Stimulated activated naive B cell treated with anti-CD40 and anti-IgM and Interleukin-4, amounts not matched to agents 10 μg/mL and 1 μg/mL and 100 μg/mL, for 72 hours (primary cell): ENCODE data around the gene NBPF1.
A peak's percentile ranks its signal among the peaks of the same experiment; 100 is the strongest.
"Not testable (repeated sequence)": the region's sequence is repeated elsewhere in the genome, so short reads cannot be mapped to it uniquely, and the experiment has no call there.

Experiments
- ATAC-seq, 2 donors: fragments of 150-1000 bp; cut with Tn5 transposase; replicated peaks; 2 replicates each; pipeline ENCODE4 v1.10.0; 2021; ENCODE audit warnings: moderate library complexity in 1 of 2
- DNase-seq: peaks from one replicate; pipeline ENCODE4 v3.0.0; 2021
- H3K27ac Mint-ChIP-seq: one replicate; pipeline ENCODE4 v1.8.0; 2022; ENCODE audit warnings: mild to moderate bottlenecking, mixed read lengths
- H3K27me3 Mint-ChIP-seq, 2 donors: one replicate each; pipeline ENCODE4 v1.8.0; 2022; ENCODE audit warnings: mixed read lengths in 2 of 2
- H3K36me3 Mint-ChIP-seq, 2 donors: one replicate each; pipeline ENCODE4 v1.8.0; 2022; ENCODE audit warnings: mixed read lengths in 2 of 2, mild to moderate bottlenecking in 1 of 2
- H3K4me1 Mint-ChIP-seq, 2 donors: one replicate each; pipeline ENCODE4 v1.8.0; 2022; ENCODE audit warnings: mixed read lengths in 2 of 2, mild to moderate bottlenecking in 1 of 2
- H3K4me3 Mint-ChIP-seq, 2 donors: one replicate each; pipeline ENCODE4 v1.8.0; 2022; ENCODE audit warnings: mild to moderate bottlenecking in 2 of 2, mixed read lengths in 2 of 2, moderate library complexity in 1 of 2
- H3K9me3 Mint-ChIP-seq, 2 donors: one replicate each; pipeline ENCODE4 v1.8.0; 2022; ENCODE audit warnings: mixed read lengths in 2 of 2, mild to moderate bottlenecking in 1 of 2

Gene NBPF1

DNA sequence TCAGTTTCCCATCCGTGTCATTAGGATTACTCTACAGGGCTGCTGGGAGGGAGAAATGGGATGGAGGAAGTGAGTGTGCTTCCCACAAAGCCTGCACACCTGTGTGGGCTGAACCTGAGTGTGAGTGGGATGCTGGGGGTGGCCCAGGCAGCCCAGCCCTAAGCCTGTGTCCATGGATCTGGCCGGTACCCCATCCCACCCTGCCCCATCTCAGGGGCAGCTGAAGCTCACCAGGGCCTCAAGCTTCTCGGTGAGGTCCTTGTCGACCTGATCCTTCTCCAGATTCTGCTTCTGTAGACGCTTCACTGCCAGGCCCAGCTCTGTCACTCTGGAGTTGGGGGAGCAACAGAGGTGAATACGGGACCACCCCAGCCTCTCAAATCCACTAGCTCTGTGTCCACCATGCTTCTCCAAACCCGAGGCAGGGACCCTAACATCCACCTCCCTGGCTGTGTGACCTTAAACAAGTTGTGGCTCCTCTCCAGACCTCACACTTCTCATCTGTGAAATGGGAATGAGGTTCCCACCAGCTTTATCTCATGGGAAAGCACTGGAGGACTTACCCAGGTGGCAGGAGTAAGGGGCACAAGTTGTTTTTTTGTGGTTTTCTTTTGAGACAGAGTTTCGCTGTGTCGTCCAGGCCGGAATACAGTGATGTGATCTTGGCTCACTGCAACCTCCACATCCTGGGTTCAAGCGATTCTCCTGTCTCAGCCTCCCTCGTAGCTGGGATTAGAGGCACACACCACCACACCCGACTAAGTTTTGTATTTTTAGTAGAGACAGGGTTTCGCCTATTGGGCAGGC lies 18.9 kb upstream of the NBPF1 start:
- H3K9me3 Mint-ChIP-seq, H3K4me3 Mint-ChIP-seq, ATAC-seq, DNase-seq, H3K4me1 Mint-ChIP-seq, H3K27me3 Mint-ChIP-seq: not testable (repeated sequence)
- Mint-ChIP-seq H3K27ac (peak overlapping the region; percentile 10), H3K36me3 (peaks cover 65 to 71% of the 10 kb centered on the region in 2 donors)

DNA sequence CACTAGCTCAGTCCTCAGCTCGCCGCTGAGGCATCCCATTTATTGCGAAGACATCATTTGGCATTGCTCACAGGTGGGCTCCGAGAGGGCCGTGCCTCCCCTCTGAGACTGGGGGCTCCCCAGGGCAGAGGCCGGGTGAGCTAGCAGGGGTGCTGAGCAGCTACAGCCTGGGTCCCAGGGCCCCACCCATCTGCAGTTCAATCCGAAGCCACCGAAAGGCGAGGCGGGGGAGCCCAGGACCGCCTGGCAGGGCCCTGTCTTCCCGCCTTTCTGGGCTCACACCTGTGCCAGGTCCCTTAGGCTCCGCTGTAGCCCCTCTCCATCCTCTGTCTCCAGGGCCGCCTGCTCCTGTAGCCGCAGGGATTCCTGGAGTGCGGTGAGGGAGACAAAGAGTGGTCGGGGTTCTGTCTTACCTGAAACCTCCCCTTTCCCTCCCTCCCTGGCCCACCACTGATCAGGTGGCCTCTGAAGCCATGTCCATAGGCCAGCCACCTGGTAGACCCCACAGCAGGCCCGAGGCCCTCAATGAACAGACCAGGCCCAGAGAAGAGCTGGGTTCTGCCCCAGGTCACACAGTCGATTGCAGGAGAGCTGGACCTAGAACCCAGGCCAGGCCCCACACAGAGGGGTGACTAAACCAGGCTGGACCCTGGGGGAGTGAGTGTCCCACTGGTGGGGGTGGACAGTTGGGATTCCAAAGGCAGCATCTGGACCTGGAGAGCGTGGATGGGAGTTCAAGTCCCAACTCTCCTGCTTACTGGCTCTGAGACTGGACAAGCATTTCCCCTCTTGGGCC lies 18.1 kb upstream of the NBPF1 start:
- peaks cover 0 to 2% of the 10 kb centered on the region in 2 donors for H3K4me1 Mint-ChIP-seq
- H3K36me3 Mint-ChIP-seq: peaks cover 67 to 73% of the 10 kb centered on the region in 2 donors

DNA sequence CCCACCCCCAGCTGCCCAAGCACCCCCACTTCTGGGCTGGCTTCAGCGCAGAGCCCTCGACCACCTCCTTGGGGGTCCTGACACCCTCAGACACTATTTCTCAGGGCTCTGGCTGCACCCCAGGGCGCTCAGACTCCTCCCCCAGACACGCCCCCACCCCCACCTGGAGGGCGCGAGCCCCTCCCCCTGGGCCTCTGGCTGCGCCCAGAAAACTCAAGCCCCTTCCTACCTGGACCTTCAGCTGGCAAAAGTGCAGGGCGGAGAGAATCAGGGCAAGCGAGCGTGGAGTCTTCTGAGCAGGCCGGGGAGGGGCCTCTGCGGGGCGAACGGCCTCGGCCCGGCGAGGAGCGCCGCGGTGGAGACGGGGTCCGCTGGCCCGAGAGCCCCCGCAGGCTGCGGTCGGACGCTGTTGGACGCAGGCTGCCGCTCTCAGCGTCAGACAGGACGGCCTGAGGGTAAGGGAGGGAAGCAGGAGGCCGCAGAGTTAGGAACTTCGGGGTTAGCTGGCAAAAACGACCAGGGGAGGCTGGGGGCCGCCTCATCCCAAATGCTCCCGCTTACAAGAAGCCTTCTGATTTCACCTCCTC lies 17.4 kb upstream of the NBPF1 start:
- Mint-ChIP-seq H3K27ac (no peak overlapping the region), H3K9me3 (no peaks in the 10 kb centered on the region), H3K36me3 (peaks cover 73 to 74% of the 10 kb centered on the region in 2 donors), H3K4me3 (no peak overlapping the region), H3K4me1 (peaks cover 0 to 2% of the 10 kb centered on the region in 2 donors), H3K27me3 (no peaks in the 10 kb centered on the region)
- DNase-seq (no peak), ATAC-seq (no peak)

More for the DNA sequence above, 18.1 kb upstream of the NBPF1 start:
- Mint-ChIP-seq H3K4me3 (no peak overlapping the region), H3K27me3 (no peaks in the 10 kb centered on the region), H3K9me3 (no peaks in the 10 kb centered on the region), H3K27ac (no peak overlapping the region)
- no peak for DNase-seq
- no peak for ATAC-seq

DNA sequence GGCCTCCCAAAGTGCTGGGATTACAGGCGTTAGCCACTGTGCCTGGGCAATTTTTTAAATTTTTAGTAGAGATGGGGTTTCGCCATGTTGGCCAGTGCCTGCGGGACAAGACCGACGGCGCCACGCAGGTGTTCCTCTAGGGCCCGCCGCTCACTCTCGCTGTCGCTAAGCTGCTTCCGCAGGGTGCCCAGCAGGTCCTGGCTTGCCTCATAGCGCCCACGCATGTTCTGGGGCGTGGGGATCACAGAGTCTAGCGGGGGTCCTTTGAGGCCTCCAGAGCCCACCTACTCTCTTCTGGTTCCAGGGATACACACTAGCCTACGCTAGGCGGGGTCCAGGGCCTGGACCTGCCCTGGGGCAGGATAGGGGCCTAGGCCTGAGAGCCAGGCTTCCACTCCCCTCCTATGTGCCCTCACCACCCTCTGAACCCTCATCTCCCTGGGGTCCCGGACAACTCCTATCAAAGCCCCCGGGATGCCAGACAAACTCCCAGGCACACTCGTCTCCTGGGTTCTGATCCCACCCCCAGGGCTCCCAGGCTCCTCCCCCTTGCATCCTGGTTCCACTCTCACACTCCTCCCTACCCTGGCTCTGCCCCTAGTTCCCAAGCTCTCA lies 16.7 kb upstream of the NBPF1 start:
- not testable (repeated sequence) for H3K9me3 Mint-ChIP-seq, DNase-seq, ATAC-seq, H3K4me1 Mint-ChIP-seq, H3K4me3 Mint-ChIP-seq, H3K27me3 Mint-ChIP-seq
- Mint-ChIP-seq H3K27ac (peak overlapping the region; percentile 49), H3K36me3 (peaks cover 73 to 79% of the 10 kb centered on the region in 2 donors)

DNA sequence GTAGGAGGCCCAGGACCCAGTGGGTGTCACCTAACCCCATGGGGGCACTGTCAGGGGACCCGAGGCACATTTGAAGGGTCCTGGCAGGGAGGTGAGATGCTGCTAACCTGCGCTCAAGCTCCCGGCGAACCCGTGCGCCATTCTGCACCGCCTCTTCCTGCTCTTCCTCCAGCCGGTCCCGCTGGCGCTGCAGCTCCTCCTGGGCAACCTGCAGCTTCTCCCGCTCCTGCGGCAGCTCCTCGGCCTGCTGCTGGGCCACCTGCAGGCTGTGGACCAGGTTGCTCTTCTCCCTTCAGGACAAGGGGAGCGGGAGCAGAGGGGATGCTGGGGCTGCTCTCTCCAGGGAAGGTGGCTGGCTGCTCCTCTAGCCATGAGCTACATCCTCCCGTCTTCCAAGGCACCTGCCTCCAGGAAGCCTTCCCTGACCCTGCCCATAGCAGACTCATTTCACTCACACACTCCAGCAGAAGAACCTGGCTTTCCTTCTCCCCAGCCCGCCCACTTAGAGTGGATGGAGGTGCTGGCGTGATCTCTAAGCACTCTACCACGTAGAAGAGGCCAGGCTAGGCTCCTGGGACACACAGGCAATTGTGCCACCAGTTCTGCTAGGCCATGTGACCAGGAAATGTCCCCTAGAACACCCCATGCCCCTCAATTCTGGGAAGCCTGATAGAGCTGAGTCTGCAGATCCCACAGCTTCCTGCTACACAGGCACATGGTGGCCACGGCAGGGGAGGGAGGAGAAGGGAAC lies 15.2 kb upstream of the NBPF1 start:
- Mint-ChIP-seq H3K9me3 (no peaks in the 10 kb centered on the region), H3K27me3 (no peaks in the 10 kb centered on the region), H3K27ac (peak overlapping the region; percentile 4), H3K4me3 (no peak overlapping the region), H3K36me3 (peaks cover 59 to 70% of the 10 kb centered on the region in 2 donors), H3K4me1 (peaks cover 0 to 4% of the 10 kb centered on the region in 2 donors)
- DNase-seq (no peak), ATAC-seq (no peak)

DNA sequence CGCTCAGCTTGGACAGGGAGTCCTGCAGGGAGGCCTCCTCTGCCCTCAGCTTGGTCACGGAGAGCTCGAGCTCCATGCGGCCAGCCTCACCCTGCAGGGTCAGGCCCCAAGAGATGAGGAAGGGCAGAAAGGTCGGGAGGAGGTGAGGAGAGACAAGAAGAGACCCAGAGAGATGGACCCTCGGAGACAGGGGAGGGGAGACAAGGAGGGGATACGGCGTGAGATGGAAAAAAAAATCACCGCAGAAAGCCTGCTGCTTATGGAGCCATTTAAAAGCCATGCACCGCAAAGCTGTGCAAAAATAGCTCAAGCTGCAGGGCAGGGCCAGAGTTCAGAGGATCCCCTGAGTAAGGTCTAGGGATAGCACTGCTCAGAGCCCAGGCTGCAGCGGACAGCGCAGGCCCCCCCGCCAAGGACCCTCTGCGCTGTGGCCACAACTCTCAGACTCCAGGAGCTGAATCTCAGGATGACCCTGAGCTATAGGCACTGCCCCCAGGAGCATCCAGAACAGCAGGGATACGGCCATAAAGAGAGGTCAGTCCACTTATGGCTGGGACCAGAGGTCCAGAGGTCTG lies 13.1 kb upstream of the NBPF1 start:
- DNase-seq, H3K27me3 Mint-ChIP-seq, H3K27ac Mint-ChIP-seq, H3K4me3 Mint-ChIP-seq, H3K4me1 Mint-ChIP-seq, H3K9me3 Mint-ChIP-seq, ATAC-seq: not testable (repeated sequence)
- H3K36me3 Mint-ChIP-seq: peaks cover 39 to 52% of the 10 kb centered on the region in 2 donors

DNA sequence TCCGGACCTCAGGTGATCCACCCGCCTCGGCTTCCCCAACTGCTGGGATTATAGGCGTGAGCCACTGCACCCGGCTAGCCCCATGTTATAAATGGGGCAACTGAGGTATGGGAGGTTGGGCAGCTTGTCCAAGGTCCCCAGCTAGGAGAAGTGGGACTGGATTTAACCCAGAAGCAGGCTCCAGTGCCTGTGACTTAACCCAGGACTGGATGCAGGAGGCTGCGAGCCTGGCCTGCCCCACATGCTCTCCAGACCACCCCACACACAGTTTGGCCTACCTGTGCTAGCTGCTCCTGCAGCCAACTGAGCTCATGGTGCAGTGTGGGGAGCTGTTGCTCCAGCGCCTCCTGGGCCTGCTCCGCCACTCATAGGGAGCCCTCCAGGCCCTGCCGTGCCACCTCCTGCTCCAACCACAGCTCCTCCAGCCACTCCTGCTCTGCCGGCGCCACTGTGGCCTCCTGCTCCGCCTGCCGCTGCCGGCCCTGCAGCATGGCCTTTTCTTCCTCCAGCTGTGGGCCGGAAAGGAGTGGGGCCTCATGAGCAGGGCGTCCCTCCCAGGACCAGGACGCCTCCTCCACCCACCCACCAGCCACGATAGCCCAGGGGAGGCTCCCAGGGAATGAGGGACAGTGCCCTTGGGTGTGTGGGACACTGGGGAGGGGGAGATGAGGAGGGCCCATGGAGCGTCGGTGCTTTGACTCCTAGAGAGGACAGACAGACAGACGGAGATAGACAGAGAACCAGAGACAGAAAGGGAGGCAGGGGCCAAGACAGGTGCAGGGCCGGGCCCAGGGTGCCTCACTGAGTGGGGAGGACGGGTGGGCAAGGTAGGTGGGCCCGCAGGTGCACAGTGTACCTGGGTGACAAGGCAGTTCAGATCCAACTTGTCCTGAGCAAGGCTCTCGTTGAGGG lies 12.4 kb upstream of the NBPF1 start:
- Mint-ChIP-seq H3K4me3 (no peak overlapping the region), H3K27me3 (no peaks in the 10 kb centered on the region)

DNA sequence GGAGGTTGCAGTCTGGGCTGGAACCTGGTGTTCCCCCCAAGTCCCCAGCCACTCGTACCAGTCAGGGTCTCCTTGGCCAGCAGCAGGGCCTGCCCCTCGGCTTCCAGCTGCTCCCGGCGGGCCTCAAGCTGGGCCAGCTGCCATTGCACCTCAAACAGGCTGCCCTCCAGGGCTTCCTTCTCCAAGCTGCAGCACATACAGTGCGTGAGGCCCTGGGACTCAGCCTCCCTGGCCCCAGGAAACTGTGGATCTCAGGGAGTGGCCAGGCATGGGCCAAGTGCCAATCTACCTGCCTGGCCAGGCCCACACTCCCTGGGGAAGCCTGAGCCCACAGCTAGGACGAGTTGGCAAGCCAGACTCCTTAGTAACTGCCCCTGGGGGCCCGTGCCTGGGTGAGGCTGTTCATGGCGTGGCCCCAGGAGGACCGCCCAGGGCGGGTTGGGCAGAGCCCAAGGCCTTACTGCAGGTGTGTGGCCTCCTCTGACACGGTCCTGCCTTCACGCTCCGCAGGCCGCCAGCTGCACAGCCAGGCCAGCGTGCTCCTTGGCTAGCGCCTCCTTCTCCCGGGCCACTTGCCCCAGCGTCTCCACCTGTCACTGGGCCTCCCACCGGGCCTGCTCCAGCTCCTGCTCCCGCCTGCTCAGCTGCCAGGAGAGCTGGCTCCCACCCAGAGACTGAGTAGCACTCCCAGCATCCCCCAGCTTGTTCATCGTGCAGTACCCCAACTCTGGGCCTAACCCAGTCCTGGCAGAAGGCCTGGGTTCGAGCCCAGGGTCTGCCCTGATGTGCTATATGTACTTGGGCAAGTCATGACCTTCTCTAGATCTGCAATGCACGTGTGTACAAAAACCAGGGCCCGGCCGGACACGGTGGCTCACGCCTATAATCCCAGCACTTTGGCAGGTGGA lies 10.7 kb upstream of the NBPF1 start:
- not testable (repeated sequence) for H3K4me3 Mint-ChIP-seq, H3K27me3 Mint-ChIP-seq, DNase-seq, H3K9me3 Mint-ChIP-seq, H3K27ac Mint-ChIP-seq, H3K4me1 Mint-ChIP-seq
- H3K36me3 Mint-ChIP-seq: peaks cover 18 to 31% of the 10 kb centered on the region in 2 donors
- ATAC-seq: peak in 1 of 2 donors; percentile 9

More for the DNA sequence above, 12.4 kb upstream of the NBPF1 start:
- ATAC-seq (no peak), DNase-seq (no peak)
- Mint-ChIP-seq H3K27ac (no peak overlapping the region), H3K36me3 (peaks cover 33 to 46% of the 10 kb centered on the region in 2 donors), H3K9me3 (no peaks in the 10 kb centered on the region), H3K4me1 (peaks cover 0 to 4% of the 10 kb centered on the region in 2 donors)

DNA sequence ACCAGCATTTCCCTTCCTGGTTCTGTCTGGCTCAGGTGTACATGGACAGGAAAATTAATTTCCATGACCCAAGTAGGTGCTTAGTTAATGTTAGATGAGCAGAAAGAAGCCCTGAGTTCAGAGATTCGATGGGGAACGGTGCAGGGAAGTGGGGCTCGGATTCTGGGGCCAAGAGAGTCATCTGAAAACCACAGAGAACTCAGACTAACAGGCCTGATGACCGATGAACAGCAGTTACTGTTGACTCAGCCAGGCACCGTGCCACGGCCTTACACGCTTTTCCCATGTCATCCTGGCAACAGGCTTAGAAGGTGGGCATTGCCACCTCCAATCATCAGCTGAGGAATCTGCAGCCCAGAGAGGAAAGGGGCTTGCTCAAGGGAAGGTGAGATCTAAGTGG lies 10.0 kb upstream of the NBPF1 start:
- H3K36me3 Mint-ChIP-seq: peaks cover 10 to 24% of the 10 kb centered on the region in 2 donors
- H3K27me3 Mint-ChIP-seq, H3K4me3 Mint-ChIP-seq, H3K27ac Mint-ChIP-seq, H3K4me1 Mint-ChIP-seq, ATAC-seq, DNase-seq, H3K9me3 Mint-ChIP-seq: not testable (repeated sequence)

DNA sequence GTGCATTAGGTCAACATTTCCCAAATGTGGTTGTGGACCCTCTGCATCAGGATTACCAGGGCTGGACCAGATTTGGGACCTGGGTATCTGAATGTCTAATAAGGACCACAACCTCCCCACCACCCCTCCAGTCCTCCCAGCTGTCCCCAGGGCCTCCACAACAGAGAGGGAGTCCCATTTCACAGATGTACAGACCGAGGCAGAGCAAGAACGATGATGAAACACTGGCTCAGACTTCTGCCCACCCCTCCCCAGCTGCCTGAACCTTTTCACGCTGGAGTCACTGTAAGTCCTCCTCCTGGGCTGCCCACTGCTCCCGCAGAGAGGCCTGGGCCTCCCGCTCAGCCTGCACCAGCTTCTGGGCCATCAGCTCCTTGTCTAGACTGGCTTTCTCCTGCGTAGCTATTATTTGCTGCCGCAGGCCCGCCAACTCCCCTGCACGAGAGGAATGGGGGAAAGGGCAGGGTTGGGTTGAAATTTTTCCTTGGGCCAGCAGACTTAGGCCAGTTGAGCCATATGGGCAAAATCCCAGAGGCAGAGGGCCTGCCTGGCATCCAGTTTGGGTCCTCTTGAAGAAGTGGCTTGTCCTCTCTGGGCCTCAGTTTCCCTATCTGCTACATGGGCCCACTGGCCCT lies 8.4 kb upstream of the NBPF1 start:
- H3K9me3 Mint-ChIP-seq, H3K4me3 Mint-ChIP-seq, DNase-seq, H3K27me3 Mint-ChIP-seq, ATAC-seq, H3K4me1 Mint-ChIP-seq, H3K27ac Mint-ChIP-seq: not testable (repeated sequence)
- peaks cover 0 to 14% of the 10 kb centered on the region in 2 donors for H3K36me3 Mint-ChIP-seq

DNA sequence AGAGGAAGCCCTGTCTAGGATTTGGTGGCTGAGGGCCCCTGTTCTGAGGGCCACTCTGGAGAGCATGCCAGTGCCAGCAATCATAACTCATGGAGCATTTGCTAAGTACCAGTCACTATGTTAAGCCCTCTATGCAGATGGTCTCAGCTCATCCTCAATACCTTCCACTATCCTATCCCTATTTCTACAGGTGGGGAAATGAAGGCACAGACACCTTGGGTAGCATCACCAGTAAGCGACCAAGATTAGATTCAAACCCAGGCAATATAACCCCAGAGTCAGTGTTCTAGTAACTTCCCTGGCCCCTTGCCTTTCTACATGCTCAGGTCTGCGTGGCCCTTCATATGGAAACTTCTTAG lies 7.9 kb upstream of the NBPF1 start:
- DNase-seq (no peak), ATAC-seq (no peak)
- H3K9me3 Mint-ChIP-seq: no peaks in the 10 kb centered on the region
- H3K4me3 Mint-ChIP-seq: no peak overlapping the region
- no peaks in the 10 kb centered on the region for H3K27me3 Mint-ChIP-seq
- peaks cover 0 to 13% of the 10 kb centered on the region in 2 donors for H3K36me3 Mint-ChIP-seq
- no peak overlapping the region for H3K27ac Mint-ChIP-seq
- peaks cover 0 to 1% of the 10 kb centered on the region in 2 donors for H3K4me1 Mint-ChIP-seq
